Type B pancreatic cell (in vitro differentiated cells): Measurements from ENCODE around the gene MEGF9. TPM values are rescaled to one million over a fixed set of nuclear protein-coding genes. Genes with fewer than 3 reads are reported as not detected.

ENCODE experiments used
- DNase-seq: peaks from one replicate; pipeline ENCODE4 v3.0.0; 2021; ENCODE audit warnings: mixed read lengths; ENCODE audit not compliant: unreplicated experiment; ENCODE audit errors: extremely low spot score
- H3K27ac Mint-ChIP-seq: 2 replicates; pipeline ENCODE4 v1.8.0; 2021; ENCODE audit warnings: mild to moderate bottlenecking, mixed read lengths
- H3K27me3 Mint-ChIP-seq: 2 replicates; pipeline ENCODE4 v1.8.0; 2021; ENCODE audit warnings: mixed read lengths
- H3K36me3 Mint-ChIP-seq: 2 replicates; pipeline ENCODE4 v1.8.0; 2021; ENCODE audit warnings: mixed read lengths
- H3K4me1 Mint-ChIP-seq: one replicate; pipeline ENCODE4 v1.8.0; 2021; ENCODE audit warnings: mixed read lengths; ENCODE audit not compliant: unreplicated experiment
- H3K4me3 Mint-ChIP-seq: 2 replicates; pipeline ENCODE4 v1.8.0; 2021; ENCODE audit warnings: mild to moderate bottlenecking, mixed read lengths
- H3K9me3 Mint-ChIP-seq: 2 replicates; pipeline ENCODE4 v1.8.0; 2021; ENCODE audit warnings: mixed read lengths
- CTCF ChIP-seq: fragments of 200-600 bp; sonication (generic); conservative IDR thresholded peaks from 2 replicates; pipeline ENCODE4 v1.5.0; 2021; ENCODE audit warnings: antibody characterized with exemption, mild to moderate bottlenecking
- total RNA-seq: library from RNA; stranded (reverse); gene quantifications from 2 replicates; pipeline ENCODE4 v1.2.1, GENCODE V29; 2021; ENCODE audit warnings: low replicate concordance

MEGF9 gene
- total RNA-seq, 1 donor from 2014 or later = 14.7 TPM

DNA sequence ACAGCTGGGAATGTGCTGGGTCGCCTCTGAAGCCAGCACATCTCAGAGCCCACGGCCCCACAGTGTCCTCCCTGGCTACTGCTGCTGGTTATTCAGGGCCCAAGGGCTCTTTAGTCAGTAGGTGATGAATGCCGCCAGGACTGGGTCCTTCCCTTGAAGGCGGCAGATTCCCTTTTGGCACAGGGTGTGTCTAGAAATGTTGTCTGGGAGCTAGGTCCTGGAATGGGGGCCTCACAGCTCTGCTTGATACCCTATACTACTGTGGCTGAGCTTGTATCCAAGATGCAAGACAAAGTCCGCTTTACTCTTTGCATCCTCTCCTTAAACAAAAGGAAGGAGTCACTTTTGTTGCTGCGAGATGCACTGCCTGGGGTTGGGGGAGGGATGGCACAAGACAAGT, 33.1 kb downstream of the MEGF9 start:
- TF ChIP-seq CTCF = no peak
- Mint-ChIP-seq H3K27ac (no peak overlapping the region), H3K4me3 (no peak overlapping the region), H3K27me3 (no peaks in the 10 kb centered on the region), H3K4me1 (peaks cover 6% of the 10 kb centered on the region), H3K9me3 (peaks cover 7% of the 10 kb centered on the region), H3K36me3 (peaks cover 4% of the 10 kb centered on the region)
- no peak for DNase-seq

DNA sequence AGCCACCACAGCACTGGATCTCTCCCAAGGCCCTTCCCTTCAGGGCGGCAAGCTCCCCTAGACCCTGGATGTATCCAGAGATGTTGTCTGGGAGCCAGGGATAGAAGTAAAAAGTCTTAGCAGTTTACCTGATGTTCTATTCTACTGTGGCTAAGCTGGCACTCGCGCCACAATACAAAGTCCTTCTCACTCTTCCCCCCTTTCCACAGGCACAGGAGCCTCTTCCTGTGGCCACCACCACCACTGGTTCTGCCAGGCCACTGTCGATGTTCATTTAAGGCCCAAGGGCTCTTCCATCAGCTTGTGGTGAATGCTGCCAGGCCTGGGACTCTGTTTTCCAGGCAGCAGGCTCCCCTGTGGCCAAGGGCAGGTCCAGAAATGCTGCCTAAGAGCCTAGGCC, 33.7 kb downstream of the MEGF9 start:
- Mint-ChIP-seq H3K4me3 (no peak overlapping the region), H3K9me3 (peaks cover 4% of the 10 kb centered on the region), H3K27me3 (no peaks in the 10 kb centered on the region), H3K4me1 (peaks cover 6% of the 10 kb centered on the region), H3K27ac (no peak overlapping the region), H3K36me3 (peaks cover 4% of the 10 kb centered on the region)
- no peak for DNase-seq
- no peak for TF ChIP-seq CTCF

- H3K9me3 Mint-ChIP-seq = peaks cover 3% of the 10 kb centered on the region
- peaks cover 6% of the 10 kb centered on the region for H3K4me1 Mint-ChIP-seq
- no peak for DNase-seq
- H3K27me3 Mint-ChIP-seq = no peaks in the 10 kb centered on the region
- H3K36me3 Mint-ChIP-seq = peaks cover 4% of the 10 kb centered on the region
- TF ChIP-seq CTCF = no peak
- no peak overlapping the region for H3K4me3 Mint-ChIP-seq
- H3K27ac Mint-ChIP-seq = no peak overlapping the region
These were observed 34.1 kb downstream of the MEGF9 start for GRCh38 chr9:120680161-120680560.

- Mint-ChIP-seq H3K4me1 (no peaks in the 10 kb centered on the region), H3K27me3 (no peaks in the 10 kb centered on the region), H3K36me3 (peaks cover 4% of the 10 kb centered on the region), H3K4me3 (no peak overlapping the region), H3K9me3 (peaks cover 3% of the 10 kb centered on the region), H3K27ac (no peak overlapping the region)
- DNase-seq = no peak
- TF ChIP-seq CTCF = no peak
These were observed 36.3 kb downstream of the MEGF9 start for GRCh38 chr9:120677965-120678364.

DNA sequence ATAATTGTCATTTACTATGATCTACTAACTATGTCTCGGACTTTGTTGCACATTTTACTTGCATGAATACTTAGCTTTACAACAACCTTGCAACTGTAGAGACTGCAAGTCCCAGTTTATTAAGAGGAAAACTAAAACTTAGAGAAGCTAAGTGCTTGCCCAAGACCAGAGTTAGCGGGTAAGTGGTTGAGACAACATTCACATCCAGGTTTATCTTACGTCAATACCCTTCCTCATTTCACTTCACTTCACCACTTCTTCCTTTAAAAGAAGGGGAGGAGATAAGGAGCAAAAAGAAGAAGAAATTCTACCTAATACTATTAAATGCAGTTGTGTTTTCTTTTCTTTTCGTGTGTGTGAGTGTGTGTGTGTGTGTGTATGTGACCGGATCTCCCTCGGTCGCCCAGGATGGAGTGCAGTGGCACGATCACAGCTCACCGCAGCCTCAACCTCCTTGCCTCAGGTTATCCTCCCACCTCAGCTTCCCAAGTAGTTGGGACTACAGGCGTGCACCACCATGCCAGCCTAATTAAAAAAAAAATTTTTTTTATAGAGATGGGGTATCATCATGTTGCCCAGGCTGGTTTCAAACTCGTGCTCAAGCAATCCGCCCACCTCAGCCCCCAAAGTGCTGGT, 37.4 kb downstream of the MEGF9 start:
- no peak for DNase-seq
- Mint-ChIP-seq H3K36me3 (peaks cover 7% of the 10 kb centered on the region), H3K4me1 (no peaks in the 10 kb centered on the region), H3K9me3 (peaks cover 3% of the 10 kb centered on the region), H3K4me3 (no peak overlapping the region), H3K27me3 (no peaks in the 10 kb centered on the region), H3K27ac (no peak overlapping the region)
- TF ChIP-seq CTCF = no peak

DNA sequence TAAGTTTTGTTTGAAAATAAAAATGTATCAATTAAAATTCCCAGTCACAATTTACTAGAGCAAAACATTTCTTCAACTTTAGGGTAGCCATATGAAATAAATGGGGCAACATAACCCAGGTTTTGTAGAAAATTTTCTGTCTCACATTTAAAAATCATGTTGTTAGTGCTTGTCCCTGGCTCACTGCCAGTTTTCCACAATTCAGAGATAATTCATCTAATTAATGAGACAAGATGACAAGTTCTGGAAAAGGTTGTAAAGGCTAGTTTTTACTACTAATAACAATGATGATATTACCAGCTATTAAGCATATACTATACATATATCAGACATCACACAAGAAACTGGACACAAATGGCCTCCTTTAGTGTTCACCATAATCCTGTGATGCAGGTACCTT, 45.9 kb downstream of the MEGF9 start:
- Mint-ChIP-seq H3K36me3 (peaks cover 4% of the 10 kb centered on the region), H3K27me3 (no peaks in the 10 kb centered on the region), H3K27ac (no peak overlapping the region), H3K4me1 (peaks cover 12% of the 10 kb centered on the region), H3K9me3 (peaks cover 5% of the 10 kb centered on the region), H3K4me3 (no peak overlapping the region)
- no peak for DNase-seq
- no peak for TF ChIP-seq CTCF
